NB4 (cell line): ENCODE data around the gene LCLAT1.

Experiments used
- DNase-seq: peaks from one replicate; pipeline ENCODE4 v3.0.0; 2010; ENCODE audit warnings: low read depth
- H3K4me3 ChIP-seq: one replicate; pipeline ENCODE4 v1.5.1; 2011; ENCODE audit warnings: mild to moderate bottlenecking, low read depth, low read length, moderate library complexity
- MAX ChIP-seq: IDR thresholded peaks from 2 replicates; pipeline ENCODE4 v1.6.1; 2011; ENCODE audit warnings: low read depth, low read length
- MYC ChIP-seq: IDR thresholded peaks from 2 replicates; pipeline ENCODE4 v1.6.1; 2011; ENCODE audit warnings: low read depth, low read length
- POLR2A ChIP-seq: IDR thresholded peaks from 2 replicates; pipeline ENCODE4 v1.6.1; 2011; ENCODE audit warnings: mild to moderate bottlenecking; ENCODE audit not compliant: insufficient read length; ENCODE audit errors: extremely low read depth
- TF ChIP-seq, protein P1 (sequence below): IDR thresholded peaks from one replicate; pipeline ENCODE4 v1.5.1; 2012; ENCODE audit warnings: low read depth, low read length

Gene LCLAT1

DNA sequence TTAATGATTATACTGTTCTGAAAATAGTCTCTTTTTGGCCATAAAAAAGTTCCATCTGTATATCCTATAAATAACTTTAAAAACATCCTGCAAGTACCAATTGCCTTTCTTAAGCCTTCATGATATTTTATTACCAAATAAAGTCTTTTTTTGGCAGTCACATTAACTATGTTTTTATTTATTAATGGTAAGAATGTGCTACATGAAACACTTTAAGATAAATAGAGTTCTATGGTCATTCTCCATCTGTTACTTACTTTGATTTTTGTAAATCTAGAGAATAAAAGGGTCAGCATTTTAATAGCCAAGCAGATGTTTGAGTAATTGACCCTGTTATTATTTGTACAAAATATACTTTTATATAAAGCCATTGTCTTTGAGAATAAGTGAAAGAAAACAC is 52.6 kb downstream of the LCLAT1 start:
- DNase-seq: no peak
- TF ChIP-seq POLR2A (no peak), MAX (no peak), MYC (no peak)
- TF ChIP-seq, protein P1, sequence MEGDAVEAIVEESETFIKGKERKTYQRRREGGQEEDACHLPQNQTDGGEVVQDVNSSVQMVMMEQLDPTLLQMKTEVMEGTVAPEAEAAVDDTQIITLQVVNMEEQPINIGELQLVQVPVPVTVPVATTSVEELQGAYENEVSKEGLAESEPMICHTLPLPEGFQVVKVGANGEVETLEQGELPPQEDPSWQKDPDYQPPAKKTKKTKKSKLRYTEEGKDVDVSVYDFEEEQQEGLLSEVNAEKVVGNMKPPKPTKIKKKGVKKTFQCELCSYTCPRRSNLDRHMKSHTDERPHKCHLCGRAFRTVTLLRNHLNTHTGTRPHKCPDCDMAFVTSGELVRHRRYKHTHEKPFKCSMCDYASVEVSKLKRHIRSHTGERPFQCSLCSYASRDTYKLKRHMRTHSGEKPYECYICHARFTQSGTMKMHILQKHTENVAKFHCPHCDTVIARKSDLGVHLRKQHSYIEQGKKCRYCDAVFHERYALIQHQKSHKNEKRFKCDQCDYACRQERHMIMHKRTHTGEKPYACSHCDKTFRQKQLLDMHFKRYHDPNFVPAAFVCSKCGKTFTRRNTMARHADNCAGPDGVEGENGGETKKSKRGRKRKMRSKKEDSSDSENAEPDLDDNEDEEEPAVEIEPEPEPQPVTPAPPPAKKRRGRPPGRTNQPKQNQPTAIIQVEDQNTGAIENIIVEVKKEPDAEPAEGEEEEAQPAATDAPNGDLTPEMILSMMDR: no peak
- H3K4me3 ChIP-seq: no peak overlapping the region

DNA sequence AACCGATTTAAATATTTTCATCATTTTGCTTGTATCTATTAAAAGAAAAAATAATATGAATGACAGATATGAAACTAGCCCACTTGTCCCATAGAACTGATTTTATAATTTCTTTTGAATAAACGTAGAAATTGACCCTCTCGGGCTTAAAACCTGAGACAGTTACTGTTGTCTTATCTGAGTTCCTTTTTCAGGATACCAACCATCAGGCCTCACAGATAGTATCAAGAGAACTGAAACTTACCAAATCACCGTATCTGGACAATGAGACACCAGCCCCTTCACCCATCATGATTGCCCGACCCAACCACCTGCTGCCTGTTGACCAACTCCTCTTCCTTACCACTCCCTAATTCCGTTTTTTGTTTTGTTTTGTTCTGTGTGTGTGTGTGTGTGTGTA is 53.7 kb downstream of the LCLAT1 start:
- H3K4me3 ChIP-seq: no peak overlapping the region

DNA sequence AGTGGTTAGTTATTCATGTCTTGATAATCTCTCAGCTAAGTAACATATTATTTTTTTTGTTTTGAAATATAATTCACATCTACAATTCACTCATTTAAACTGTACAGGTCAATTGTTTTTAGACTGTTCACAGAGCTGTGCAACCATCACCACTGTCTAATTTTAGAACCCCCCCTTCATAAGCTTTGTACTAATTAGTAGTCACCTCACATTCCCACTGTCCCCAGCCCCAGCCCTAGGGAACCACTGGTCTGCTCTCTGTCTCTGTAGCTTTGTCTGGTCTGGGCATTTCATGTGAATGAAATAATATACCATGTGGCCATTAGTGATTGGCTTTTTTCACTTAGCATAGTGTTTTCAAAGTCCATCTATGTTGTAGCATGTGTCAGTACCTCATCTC is 55.3 kb downstream of the LCLAT1 start:
- DNase-seq: no peak
- TF ChIP-seq, protein P1: no peak
- TF ChIP-seq MYC (no peak), MAX (no peak), POLR2A (no peak)
- H3K4me3 ChIP-seq: no peak overlapping the region

More for the DNA sequence above, 53.7 kb downstream of the LCLAT1 start:
- TF ChIP-seq, protein P1: no peak
- TF ChIP-seq MYC (no peak), POLR2A (no peak), MAX (no peak)
- DNase-seq: no peak

- DNase-seq: peak; percentile 21
These were observed 56.1 kb downstream of the LCLAT1 start for GRCh38 chr2:30503007-30503694.

GRCh38 chr2:30503695-30504052 is 56.6 kb downstream of the LCLAT1 start:
- no peak overlapping the region for H3K4me3 ChIP-seq
- no peak for DNase-seq
- no peak for TF ChIP-seq MAX
- no peak for TF ChIP-seq POLR2A
- no peak for TF ChIP-seq MYC
- TF ChIP-seq, protein P1: no peak

More at GRCh38 chr2:30503007-30503694, 56.1 kb downstream of the LCLAT1 start:
- TF ChIP-seq, protein P1: no peak
- TF ChIP-seq POLR2A (no peak), MYC (no peak)
- H3K4me3 ChIP-seq: no peak overlapping the region
